A549 treated with GW870086 at 1 μM for 4 hours (cell line): ENCODE data around the gene CHRD. TPM values are rescaled to one million over a fixed set of nuclear protein-coding genes. Genes with fewer than 3 reads are reported as not detected.

ENCODE experiments used
- total RNA-seq: library from RNA; stranded (reverse); fragments of 200-300 nt; extraction: Qiagen RNA extraction; gene quantifications from 5 replicates; pipeline ENCODE4 v1.2.3, GENCODE V29; 2022; ENCODE audit warnings: low read depth

Gene CHRD
- 0.20 to 0.65 TPM (median 0.34 TPM) in 5 replicates for total RNA-seq

DNA sequence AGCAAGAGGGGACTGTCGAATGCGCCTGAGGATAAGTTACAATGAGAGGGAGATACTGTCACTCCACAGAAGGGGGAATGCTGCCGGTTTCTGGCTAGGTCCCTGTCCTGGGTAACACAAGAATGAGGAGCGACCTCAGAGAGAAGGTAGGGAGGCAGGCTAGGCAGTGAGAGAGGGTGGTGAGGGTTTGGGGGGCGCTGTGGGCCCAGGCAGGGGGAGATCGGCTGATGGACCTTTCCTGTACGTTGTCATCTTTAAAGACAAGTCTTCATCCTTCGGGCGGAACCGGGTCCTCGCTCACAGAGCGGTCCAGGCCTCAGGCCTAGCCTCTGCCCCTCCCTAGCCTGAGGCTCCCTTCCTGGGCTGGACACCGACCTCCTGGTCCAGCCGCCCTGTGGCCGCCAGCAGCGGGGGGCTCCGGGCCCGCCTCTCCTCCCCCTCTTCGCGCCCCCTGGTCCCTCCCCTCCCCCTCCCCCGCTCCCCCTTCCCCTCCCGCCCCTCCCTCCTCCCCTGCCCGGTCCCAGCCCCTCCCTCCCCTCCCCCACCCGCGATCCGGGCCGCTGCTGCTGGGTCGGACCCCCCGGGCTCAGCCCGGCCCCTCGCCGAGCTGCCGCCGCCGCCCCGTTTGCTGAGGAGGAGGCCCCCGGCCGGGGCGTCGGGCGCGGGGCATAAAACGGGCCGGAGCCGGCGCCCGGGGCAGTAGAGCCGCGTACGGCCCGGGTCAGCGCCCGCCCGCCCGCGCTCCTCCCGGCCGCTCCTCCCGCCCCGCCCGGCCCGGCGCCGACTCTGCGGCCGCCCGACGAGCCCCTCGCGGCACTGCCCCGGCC is at the start of gene CHRD:
CHRD (plus strand) TSS at position 697 of the 827 bp plus-strand sequence. CDS start 265 bp downstream, outside the sequence.

GRCh38 chr3:184337399-184337714 is 42.5 kb upstream of the CHRD start, which contains the start of gene FAM131A:
Gene FAM131A, plus strand, starts transcription at chr3:184337600. Its CDS starts 31 bp downstream, at chr3:184337631.

GRCh38 chr3:184361532-184361931 is 18.3 kb upstream of the CHRD start, which contains the start of the genes CLCN2 and POLR2H:
Gene CLCN2, minus strand, starts transcription at chr3:184361605. Its CDS starts 126 bp downstream, at chr3:184361479.
Gene POLR2H, plus strand, starts transcription at chr3:184361710. Its CDS starts 1,783 bp downstream, at chr3:184363493.

GRCh38 chr3:184377882-184378445 is 1.9 kb upstream of the CHRD start, which contains the start of gene THPO:
Gene THPO, minus strand, starts transcription at chr3:184378207. Its CDS starts 1,948 bp downstream, at chr3:184376259.

Other genes starting within 250 kb of the CHRD start
- gene EIF2B5, start 244.7 kb upstream of the CHRD start, total RNA-seq, result 25.0 to 31.4 TPM (median 27.9 TPM) in 5 replicates
- 17.8 to 25.7 TPM (median 24.7 TPM) in 5 replicates for gene DVL3, start 224.7 kb upstream of the CHRD start, total RNA-seq
- gene AP2M1, start 205.2 kb upstream of the CHRD start, total RNA-seq, result 286 to 311 TPM (median 306 TPM) in 5 replicates
- 29.7 to 34.8 TPM (median 32.7 TPM) in 5 replicates for gene ABCF3, start 193.9 kb upstream of the CHRD start, total RNA-seq
- 0.33 to 0.62 TPM (median 0.52 TPM) in 5 replicates for gene VWA5B2, start 150.5 kb upstream of the CHRD start, total RNA-seq
- 61.0 to 74.5 TPM (median 68.7 TPM) in 5 replicates for gene ALG3, start 131.1 kb upstream of the CHRD start, total RNA-seq
- 8.7 to 13.2 TPM (median 12.4 TPM) in 5 replicates for gene EEF1AKMT4, start 130.4 kb upstream of the CHRD start, total RNA-seq
- 0.80 to 1.7 TPM (median 1.4 TPM) in 5 replicates for gene CAMK2N2, start 118.5 kb upstream of the CHRD start, total RNA-seq
- gene ECE2, start 104.0 kb upstream of the CHRD start, total RNA-seq, result not detected in 5 replicates
- 281 to 370 TPM (median 301 TPM) in 5 replicates for gene PSMD2, start 80.8 kb upstream of the CHRD start, total RNA-seq
- gene EIF4G1, start 65.4 kb upstream of the CHRD start, total RNA-seq, result 254 to 267 TPM (median 261 TPM) in 5 replicates
- gene FAM131A, start 42.5 kb upstream of the CHRD start, total RNA-seq, result 9.1 to 12.0 TPM (median 11.5 TPM) in 5 replicates
- gene CLCN2, start 18.4 kb upstream of the CHRD start, total RNA-seq, result 4.8 to 6.6 TPM (median 5.9 TPM) in 5 replicates
- 72.1 to 81.2 TPM (median 75.1 TPM) in 5 replicates for gene POLR2H, start 18.3 kb upstream of the CHRD start, total RNA-seq
- gene THPO, start 1.8 kb upstream of the CHRD start, total RNA-seq, result 0.07 TPM in 1 of 5 replicates, not detected in the others
- gene EPHB3, start 181.7 kb downstream of the CHRD start, total RNA-seq, result 0.08 to 0.77 TPM (median 0.32 TPM) in 5 replicates